Measurements from ENCODE around the gene TMEM252.

- TF ChIP-seq, protein P1, sequence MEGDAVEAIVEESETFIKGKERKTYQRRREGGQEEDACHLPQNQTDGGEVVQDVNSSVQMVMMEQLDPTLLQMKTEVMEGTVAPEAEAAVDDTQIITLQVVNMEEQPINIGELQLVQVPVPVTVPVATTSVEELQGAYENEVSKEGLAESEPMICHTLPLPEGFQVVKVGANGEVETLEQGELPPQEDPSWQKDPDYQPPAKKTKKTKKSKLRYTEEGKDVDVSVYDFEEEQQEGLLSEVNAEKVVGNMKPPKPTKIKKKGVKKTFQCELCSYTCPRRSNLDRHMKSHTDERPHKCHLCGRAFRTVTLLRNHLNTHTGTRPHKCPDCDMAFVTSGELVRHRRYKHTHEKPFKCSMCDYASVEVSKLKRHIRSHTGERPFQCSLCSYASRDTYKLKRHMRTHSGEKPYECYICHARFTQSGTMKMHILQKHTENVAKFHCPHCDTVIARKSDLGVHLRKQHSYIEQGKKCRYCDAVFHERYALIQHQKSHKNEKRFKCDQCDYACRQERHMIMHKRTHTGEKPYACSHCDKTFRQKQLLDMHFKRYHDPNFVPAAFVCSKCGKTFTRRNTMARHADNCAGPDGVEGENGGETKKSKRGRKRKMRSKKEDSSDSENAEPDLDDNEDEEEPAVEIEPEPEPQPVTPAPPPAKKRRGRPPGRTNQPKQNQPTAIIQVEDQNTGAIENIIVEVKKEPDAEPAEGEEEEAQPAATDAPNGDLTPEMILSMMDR (conservative IDR thresholded peaks at IDR 0.05; ENCODE audit: low read depth, low read length) = no peak
- no peak for TF ChIP-seq EZH2 (IDR thresholded peaks at IDR 0.05; ENCODE audit: low read length, unreplicated experiment)
Measured at GRCh38 chr9:68522954-68523353, 17.7 kb downstream of the TMEM252 start.
